GM18907 (cell line): ENCODE measurements around the gene FBXO2.
"Not testable (repeated sequence)": the region's sequence is repeated elsewhere in the genome, so short reads cannot be mapped to it uniquely, and the experiment has no call there.

Experiments used
- ATAC-seq: cut with Tn5 transposase; IDR thresholded peaks from one replicate; pipeline ENCODE4 v1.9.1; 2021; ENCODE audit warnings: mild to moderate bottlenecking, moderate library complexity; ENCODE audit not compliant: unreplicated experiment

Gene FBXO2

GRCh38 chr1:11634365-11635192 is 19.6 kb downstream of the FBXO2 start:
- ATAC-seq: no peak

- no peak for ATAC-seq
Measured at GRCh38 chr1:11629184-11630016, 24.8 kb downstream of the FBXO2 start.

DNA sequence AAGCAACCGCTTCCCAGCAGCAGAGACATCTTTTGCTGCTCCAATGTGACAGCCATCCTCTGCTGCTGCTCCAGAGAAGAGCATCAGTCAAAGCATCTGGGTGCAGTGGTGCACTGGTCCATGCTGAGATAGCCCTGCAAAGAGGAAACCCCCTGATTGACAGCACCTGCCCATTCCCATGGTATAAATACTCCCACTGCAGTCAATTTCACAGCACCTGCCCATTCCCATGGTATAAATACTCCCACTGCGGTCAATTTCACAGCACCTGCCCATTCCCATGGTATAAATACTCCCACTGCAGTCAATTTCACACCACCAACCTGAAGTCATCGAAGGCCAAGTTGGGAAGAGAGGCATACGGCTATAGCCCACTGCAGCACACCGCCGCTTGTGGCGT is 25.5 kb downstream of the FBXO2 start:
- no peak for ATAC-seq

DNA sequence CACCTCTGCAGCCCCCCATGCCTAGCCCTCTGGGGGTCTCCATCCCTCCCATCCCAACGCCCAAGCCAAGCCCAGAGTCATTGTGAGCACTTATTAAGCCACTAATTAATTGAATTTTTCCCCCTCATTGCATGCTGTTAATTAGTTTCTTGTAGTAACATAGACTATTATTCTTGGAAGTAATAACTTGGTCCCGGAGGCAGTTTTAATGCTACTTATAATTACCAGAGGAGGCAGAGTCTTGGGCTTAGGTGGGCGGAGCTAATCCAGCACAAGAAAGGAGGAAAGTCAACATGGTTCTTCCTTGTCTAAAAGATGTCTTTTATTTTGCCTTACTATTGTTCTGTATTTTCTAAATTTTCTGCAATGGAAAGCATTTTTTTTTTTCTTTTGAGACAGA is 27.7 kb downstream of the FBXO2 start:
- ATAC-seq: no peak

- ATAC-seq: no peak
Measured at GRCh38 chr1:11623702-11624101, 30.5 kb downstream of the FBXO2 start.

DNA sequence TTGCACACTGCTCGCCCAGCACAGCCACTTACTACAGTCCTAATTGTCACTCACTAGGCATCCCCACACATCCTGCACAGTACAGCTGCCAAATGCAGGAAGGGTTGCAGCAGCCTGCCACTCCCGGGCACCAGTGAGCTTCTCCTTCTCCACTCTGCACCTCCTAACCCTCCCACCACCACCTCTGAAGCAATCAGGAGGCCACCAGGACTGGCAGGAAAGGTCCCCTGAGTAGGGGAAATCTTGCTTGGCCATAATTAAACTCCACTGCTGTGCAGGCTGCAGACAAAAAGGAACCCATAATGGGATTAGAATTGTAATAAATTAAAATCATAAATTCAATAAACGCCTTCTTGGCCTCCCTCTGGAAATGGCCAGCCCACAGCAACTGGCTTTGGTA is 31.8 kb downstream of the FBXO2 start:
- no peak for ATAC-seq

GRCh38 chr1:11620924-11621323 is 33.3 kb downstream of the FBXO2 start:
- no peak for ATAC-seq

- no peak for ATAC-seq
Measured at GRCh38 chr1:11620405-11620804, 33.8 kb downstream of the FBXO2 start.

DNA sequence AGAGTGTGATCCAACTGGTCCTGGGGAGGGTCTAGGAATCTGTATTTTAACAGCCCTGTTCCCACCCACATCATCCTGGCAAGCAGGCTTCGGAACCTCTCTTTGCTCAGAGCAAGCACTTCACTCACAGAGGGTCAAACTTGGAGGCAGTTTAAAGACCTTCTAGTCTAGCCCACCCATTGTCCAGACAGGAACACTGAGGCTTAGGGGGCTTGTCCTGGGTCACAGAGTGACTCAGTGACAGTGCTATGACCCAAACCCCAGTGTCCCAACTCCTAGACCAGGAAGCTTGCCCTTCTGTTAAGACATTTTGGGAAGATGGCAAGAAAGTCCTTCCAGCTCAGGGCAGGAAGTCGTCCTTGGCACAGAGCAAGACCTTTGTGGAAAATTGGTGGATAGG is 36.5 kb downstream of the FBXO2 start:
- ATAC-seq: no peak

DNA sequence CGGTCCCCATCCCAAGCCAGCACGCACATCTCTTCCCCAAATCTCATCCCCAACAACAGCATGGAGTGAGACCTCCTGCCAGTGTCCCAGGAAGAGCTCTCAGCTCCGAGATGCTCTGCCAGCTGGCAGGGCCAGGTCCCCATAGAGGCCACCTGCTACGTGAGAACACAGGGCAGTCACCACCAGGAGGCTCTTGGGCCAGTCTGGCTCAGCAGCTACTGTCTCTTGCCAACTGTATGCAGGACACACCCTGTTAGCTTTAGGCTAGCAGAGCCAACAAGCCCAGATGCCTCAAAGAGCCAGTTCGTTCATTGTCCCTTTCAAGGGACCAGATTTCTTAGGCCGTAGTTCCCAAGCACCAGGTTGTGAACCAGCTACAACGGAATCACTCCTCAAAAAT is 36.9 kb downstream of the FBXO2 start:
- ATAC-seq: no peak

GRCh38 chr1:11616766-11617165 is 37.5 kb downstream of the FBXO2 start:
- no peak for ATAC-seq

GRCh38 chr1:11615090-11615489 is 39.1 kb downstream of the FBXO2 start:
- no peak for ATAC-seq

- no peak for ATAC-seq
Measured at GRCh38 chr1:11613347-11613746, 40.9 kb downstream of the FBXO2 start.

GRCh38 chr1:11611638-11612327 is 42.4 kb downstream of the FBXO2 start:
- ATAC-seq: no peak

GRCh38 chr1:11610629-11611180 is 43.5 kb downstream of the FBXO2 start:
- ATAC-seq: no peak

DNA sequence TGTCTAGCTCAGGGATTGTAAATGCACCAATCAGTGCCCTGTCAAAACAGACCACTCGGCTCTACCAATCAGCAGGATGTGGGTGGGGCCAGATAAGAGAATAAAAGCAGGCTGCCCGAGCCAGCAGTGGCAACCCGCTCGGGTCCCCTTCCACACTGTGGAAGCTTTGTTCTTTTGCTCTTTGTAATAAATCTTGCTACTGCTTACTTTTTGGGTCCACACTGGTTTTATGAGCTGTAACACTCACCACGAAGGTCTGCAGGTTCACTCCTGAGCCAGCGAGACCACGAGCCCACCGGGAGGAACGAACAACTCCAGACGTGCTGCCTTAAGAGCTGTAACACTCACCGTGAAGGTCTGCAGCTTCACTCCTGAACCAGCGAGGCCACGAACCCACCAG is 44.9 kb downstream of the FBXO2 start:
- ATAC-seq: not testable (repeated sequence)

GRCh38 chr1:11608596-11609130 is 45.6 kb downstream of the FBXO2 start:
- ATAC-seq: not testable (repeated sequence)

DNA sequence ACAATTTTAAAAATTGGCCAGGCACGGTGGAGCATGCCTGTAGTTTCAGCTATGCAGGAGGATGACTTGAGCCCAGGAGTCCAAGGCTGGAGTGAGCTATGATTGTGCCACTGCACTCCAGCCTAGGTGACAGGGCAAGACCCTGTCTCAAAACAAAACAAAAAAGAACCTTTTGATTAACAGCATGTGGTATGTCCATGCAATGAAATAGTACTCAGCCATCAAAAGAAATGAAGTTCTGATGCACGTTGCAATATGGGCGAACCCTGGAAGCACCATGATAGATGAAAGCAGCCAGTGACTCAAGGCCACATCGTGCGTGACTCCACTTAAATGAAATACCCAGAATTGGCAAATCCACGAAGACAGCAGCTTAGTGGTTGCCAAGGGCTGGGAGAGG is 47.5 kb downstream of the FBXO2 start:
- no peak for ATAC-seq

- no peak for ATAC-seq
Measured at GRCh38 chr1:11602981-11603380, 51.2 kb downstream of the FBXO2 start.

DNA sequence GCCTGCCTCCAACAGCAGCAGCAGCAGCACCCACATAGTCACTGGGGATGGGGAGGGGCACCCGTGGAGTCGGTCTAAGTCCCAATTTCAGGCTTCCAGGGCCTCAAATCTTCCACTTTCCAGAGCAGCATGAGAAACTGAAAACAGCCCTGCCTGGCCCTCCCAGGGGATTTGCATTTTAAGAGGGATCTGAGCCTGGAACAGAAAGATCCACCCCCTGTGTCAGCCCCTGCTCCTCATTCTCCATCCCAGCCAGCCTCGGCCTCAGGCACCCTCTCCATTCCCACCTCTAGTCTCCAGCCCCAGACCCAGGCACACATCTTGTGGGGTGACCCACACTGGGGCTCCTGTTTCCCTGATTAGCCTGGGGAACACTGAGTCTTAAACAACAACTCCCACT is 51.8 kb downstream of the FBXO2 start:
- ATAC-seq: no peak

- ATAC-seq: no peak
Measured at GRCh38 chr1:11600836-11601235, 53.4 kb downstream of the FBXO2 start.
